ENCODE data around the gene B9D2.
"Not testable (repeated sequence)": the region's sequence is repeated elsewhere in the genome, so short reads cannot be mapped to it uniquely, and the experiment has no call there.

Gene B9D2

GRCh38 chr19:41354343-41354953 is 9.5 kb downstream of the B9D2 start:
- DNase-seq (ENCODE audit: low read depth): no peak

GRCh38 chr19:41353466-41354342 is 10.2 kb downstream of the B9D2 start, which contains the start of gene TGFB1:
Gene TGFB1, minus strand, starts transcription at chr19:41353922. Its CDS starts 878 bp downstream, at chr19:41353044.
- no peak for DNase-seq (ENCODE audit: low read depth)

- no peak for DNase-seq (ENCODE audit: low read depth)
Observed at GRCh38 chr19:41352609-41353465, 11.1 kb downstream of the B9D2 start.

GRCh38 chr19:41352279-41352608 is 11.7 kb downstream of the B9D2 start:
- no peak for DNase-seq (ENCODE audit: low read depth)

- no peak for DNase-seq (ENCODE audit: low read depth)
Observed at GRCh38 chr19:41351339-41352245, 12.4 kb downstream of the B9D2 start.

GRCh38 chr19:41350735-41351338 is 13.1 kb downstream of the B9D2 start:
- no peak for DNase-seq (ENCODE audit: low read depth)

- not testable (repeated sequence) for DNase-seq (ENCODE audit: low read depth)
Observed at GRCh38 chr19:41346916-41347315, 17.0 kb downstream of the B9D2 start.

- no peak for DNase-seq (ENCODE audit: low read depth)
Observed at GRCh38 chr19:41344162-41344561, 19.8 kb downstream of the B9D2 start.

GRCh38 chr19:41341669-41342490 is 22.1 kb downstream of the B9D2 start:
- no peak for DNase-seq (ENCODE audit: low read depth)

GRCh38 chr19:41339936-41340335 is 24.0 kb downstream of the B9D2 start:
- no peak for DNase-seq (ENCODE audit: low read depth)

- no peak for DNase-seq (ENCODE audit: low read depth)
Observed at GRCh38 chr19:41335467-41335866, 28.5 kb downstream of the B9D2 start.

- DNase-seq (ENCODE audit: low read depth): no peak
Observed at GRCh38 chr19:41334793-41335192, 29.2 kb downstream of the B9D2 start.

GRCh38 chr19:41332468-41332867 is 31.5 kb downstream of the B9D2 start:
- no peak for DNase-seq (ENCODE audit: low read depth)

GRCh38 chr19:41332000-41332399 is 31.9 kb downstream of the B9D2 start:
- DNase-seq (ENCODE audit: low read depth): no peak

GRCh38 chr19:41330946-41331678 is 32.8 kb downstream of the B9D2 start:
- DNase-seq (ENCODE audit: low read depth): no peak

GRCh38 chr19:41330481-41330880 is 33.5 kb downstream of the B9D2 start:
- no peak for DNase-seq (ENCODE audit: low read depth)

- DNase-seq (ENCODE audit: low read depth): no peak
Observed at GRCh38 chr19:41328842-41329225, 35.1 kb downstream of the B9D2 start.

GRCh38 chr19:41328157-41328841 is 35.6 kb downstream of the B9D2 start:
- DNase-seq (ENCODE audit: low read depth): no peak

- DNase-seq (ENCODE audit: low read depth): no peak
Observed at GRCh38 chr19:41327576-41328156, 36.3 kb downstream of the B9D2 start.

Data from GM04503 (cell line).